ENCODE measurements around the gene SCGB3A2.

GRCh38 chr5:147853372-147853987, 25.0 kb upstream of the SCGB3A2 start:
- TF ChIP-seq CSDC2 (CRISPR knock-in tag; IDR thresholded peaks at IDR 0.05) (no peak), ZC3H10 (CRISPR knock-in tag; IDR thresholded peaks at IDR 0.05) (no peak), RARB (CRISPR knock-in tag; IDR thresholded peaks at IDR 0.05) (no peak), CSRNP3 (CRISPR knock-in tag; IDR thresholded peaks at IDR 0.05) (no peak), CREB5 (CRISPR knock-in tag; IDR thresholded peaks at IDR 0.05; ENCODE audit: low read depth) (no peak), TSHZ2 (CRISPR knock-in tag; IDR thresholded peaks at IDR 0.05) (no peak)
